ENCODE measurements around the gene PNRC2. TPM values are rescaled to one million over a fixed set of nuclear protein-coding genes. Genes with fewer than 3 reads are reported as not detected.

The PNRC2 gene
- total RNA-seq, 4 donors from 2014 or later: 65.0 to 84.6 (median 80.0) TPM

DNA sequence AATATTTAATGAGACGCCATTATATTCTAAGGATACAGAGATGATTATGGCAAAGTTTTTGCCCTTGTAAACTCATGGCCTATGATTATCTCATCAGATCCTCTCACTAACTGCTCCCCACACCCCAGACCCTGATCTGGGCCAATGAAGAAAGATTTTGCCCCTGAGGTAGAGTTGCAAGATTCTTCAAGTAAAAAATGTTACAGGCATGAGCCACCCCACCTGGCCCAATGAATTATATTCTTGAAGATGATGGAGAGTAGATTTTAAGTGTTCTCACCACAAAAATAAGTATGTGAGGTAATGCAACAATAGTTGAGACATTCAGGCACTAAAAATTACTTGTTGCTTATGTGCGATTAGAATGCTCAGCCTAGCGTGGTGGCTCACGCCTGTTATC, 44.7 kb upstream of the PNRC2 start:
- no peak overlapping the region for H3K4me3 ChIP-seq (ENCODE audit: low read depth, poor library complexity, severe bottlenecking)
- no peak for TF ChIP-seq POLR2A (IDR thresholded peaks at IDR 0.05)
- TF ChIP-seq, protein P1, sequence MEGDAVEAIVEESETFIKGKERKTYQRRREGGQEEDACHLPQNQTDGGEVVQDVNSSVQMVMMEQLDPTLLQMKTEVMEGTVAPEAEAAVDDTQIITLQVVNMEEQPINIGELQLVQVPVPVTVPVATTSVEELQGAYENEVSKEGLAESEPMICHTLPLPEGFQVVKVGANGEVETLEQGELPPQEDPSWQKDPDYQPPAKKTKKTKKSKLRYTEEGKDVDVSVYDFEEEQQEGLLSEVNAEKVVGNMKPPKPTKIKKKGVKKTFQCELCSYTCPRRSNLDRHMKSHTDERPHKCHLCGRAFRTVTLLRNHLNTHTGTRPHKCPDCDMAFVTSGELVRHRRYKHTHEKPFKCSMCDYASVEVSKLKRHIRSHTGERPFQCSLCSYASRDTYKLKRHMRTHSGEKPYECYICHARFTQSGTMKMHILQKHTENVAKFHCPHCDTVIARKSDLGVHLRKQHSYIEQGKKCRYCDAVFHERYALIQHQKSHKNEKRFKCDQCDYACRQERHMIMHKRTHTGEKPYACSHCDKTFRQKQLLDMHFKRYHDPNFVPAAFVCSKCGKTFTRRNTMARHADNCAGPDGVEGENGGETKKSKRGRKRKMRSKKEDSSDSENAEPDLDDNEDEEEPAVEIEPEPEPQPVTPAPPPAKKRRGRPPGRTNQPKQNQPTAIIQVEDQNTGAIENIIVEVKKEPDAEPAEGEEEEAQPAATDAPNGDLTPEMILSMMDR (IDR thresholded peaks at IDR 0.05): no peak
- intact Hi-C loops (cut with DNase I; ENCODE audit: low total_unique reads): no loop called here
- no peak for DNase-seq (ENCODE audit: low spot score in 2 of 2)
- WGBS, 2 donors: 96% methylated on average over 4 of the region's 4 CpGs

DNA sequence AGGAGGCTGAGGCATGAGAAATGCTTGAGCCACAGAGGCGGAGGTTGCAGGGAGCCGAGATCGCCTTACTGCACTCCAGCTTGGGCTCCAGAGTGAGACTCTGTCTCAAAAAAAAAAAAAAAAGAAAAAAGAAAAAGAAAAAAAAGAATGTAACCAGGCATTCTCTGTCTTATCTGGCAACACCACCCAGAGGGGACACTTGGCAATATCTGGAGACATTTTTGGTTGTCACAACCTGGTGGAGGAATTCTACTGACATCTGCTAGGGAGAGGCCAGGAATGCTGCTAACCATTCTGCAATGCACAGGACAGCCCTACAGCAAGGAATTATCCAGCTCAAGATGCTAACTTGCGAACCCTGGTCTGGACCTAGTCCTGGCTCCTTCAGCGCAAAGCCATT, 44.2 kb upstream of the PNRC2 start:
- no peak overlapping the region for H3K4me3 ChIP-seq (ENCODE audit: low read depth, poor library complexity, severe bottlenecking)
- no peak for TF ChIP-seq POLR2A (IDR thresholded peaks at IDR 0.05)
- TF ChIP-seq, protein P1 (IDR thresholded peaks at IDR 0.05): no peak
- DNase-seq (ENCODE audit: low spot score in 2 of 2): no peak
- 97 to 98% methylated on average over 5 of the region's 5 CpGs for WGBS, 2 donors
- intact Hi-C loops (cut with DNase I; ENCODE audit: low total_unique reads): no loop called here

DNA sequence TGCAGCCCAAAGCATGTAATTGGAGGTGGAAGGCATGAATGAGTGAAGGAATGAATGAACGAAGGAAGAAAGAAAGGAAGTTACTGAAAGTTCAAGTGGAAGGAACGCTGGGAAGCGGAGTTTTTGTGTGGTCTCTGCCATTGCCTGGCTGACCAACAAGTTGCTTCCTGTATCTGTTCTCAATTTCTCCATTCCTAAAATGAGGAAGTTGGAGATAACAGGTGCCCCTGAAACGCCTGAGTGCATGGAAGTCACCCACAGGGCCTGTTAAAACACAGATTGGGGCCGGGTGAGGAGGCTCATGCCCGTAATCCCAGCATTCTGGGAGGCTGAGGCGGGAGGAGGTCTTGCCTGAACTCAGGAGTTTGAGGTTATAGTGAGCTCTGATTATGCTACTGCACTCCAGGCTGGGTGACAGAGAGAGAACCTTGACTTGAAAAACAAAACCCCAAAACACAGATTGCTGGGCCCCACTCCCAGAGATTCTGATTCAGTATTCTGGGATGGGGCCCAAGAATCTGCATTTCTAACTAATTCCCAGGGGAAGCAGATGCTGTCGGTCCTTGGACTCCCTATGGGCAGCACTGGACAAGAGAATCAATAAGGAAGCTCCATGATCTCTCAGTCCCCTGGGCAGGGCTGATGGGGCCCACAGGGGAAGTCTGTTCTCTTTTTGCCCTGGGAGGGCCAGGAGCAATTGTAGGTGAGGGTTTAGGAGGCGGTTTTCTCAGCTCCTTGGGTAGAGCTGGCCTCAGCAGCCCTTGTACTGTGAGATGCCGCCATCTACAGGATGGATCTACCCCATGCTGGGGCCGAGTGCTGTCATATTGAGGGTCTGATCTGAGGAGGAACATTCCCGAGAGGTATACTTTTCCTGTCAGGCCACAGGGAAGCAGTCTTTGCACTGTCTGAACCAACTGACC, 43.2 kb upstream of the PNRC2 start:
- TF ChIP-seq, protein P1 (IDR thresholded peaks at IDR 0.05): no peak
- TF ChIP-seq POLR2A (IDR thresholded peaks at IDR 0.05): no peak
- no peak overlapping the region for H3K4me3 ChIP-seq (ENCODE audit: low read depth, poor library complexity, severe bottlenecking)
- 55 to 57% methylated on average over 12 of the region's 12 CpGs for WGBS, 2 donors

DNA sequence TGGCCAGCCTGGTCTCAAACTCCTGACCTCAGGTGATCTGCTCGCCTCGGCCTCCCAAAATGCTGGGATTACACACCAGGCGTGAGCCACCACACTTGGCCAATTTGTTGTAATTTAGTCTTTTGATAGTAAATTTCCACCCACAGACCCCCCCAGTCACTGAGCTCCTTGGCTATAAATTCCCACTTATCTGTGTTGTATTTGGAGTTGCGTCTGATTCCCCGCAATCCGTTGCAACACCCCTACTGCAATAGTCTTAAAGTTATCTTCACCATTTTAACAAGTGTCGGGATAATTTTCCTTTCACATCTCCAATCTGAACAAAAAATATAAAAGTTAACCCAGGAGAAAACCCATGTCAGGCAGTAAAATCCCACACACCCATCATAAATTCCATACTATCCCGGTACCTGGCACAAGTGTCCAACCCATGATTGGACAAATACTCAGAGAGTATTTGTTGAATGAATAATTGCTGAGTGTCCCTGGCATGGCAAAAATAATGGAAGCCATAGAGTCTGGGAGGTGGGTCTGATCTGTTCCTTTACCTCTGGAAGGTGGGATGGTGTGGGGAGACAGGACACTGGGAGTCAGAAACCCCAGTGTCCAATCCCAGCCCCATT, 37.2 kb upstream of the PNRC2 start:
- TF ChIP-seq, protein P1 (IDR thresholded peaks at IDR 0.05): no peak
- no peak for TF ChIP-seq POLR2A (IDR thresholded peaks at IDR 0.05)
- H3K4me3 ChIP-seq (ENCODE audit: low read depth, poor library complexity, severe bottlenecking): no peak overlapping the region
- intact Hi-C loops (cut with DNase I; ENCODE audit: low total_unique reads): no loop called here
- WGBS, 2 donors: 92% methylated on average over 8 of the region's 8 CpGs
- peak in 1 of 2 donors; percentile 18 for DNase-seq (ENCODE audit: low spot score in 2 of 2)

More for the DNA sequence above, 43.2 kb upstream of the PNRC2 start:
- intact Hi-C loops (cut with DNase I; ENCODE audit: low total_unique reads): no loop called here
- DNase-seq (ENCODE audit: low spot score in 2 of 2): peak; percentile 31 to 88

DNA sequence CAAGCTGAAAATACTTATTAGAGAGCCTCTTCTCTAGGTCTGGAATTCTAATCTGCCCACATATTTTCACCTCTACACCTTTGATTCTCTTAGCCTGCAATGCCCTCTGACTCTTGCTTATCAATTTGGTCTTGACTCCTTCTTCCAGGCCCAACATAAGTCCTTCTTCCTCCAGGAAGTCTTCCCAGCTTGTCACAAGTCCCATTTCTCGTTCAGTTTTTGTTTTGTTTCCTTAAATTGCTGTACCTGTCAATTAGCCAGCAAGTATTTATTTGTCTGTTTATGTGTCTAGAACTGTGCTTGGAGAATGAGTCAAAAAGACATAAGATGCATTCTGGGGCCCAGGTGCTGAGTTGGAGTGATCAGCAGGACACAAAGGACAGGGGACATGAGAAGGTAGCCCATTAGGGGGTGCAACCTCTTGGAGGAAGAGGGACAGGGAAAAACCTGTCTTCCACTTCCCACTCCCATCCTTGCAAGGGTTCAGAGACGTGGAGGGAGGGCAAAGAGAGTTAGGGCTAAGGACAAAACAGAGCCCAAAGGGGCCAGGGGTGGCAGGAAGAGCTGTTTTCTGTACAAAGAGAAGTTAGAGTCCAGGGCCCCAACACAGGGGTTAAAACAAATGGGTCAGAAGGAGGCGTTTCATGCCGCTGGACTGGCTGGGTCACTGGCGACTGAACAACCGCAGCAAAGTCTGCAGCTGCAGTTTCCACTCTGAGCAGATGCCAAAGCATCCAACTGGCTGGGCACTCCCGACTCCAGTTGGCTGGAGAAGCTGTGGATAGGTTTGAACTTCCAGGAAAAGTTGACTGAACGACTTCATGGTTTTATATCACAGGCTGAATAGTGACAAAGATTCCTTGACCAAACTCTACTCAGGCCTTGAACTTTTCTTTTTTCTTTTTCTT, 35.8 kb upstream of the PNRC2 start:
- H3K4me3 ChIP-seq (ENCODE audit: low read depth, poor library complexity, severe bottlenecking): no peak overlapping the region
- TF ChIP-seq, protein P1 (IDR thresholded peaks at IDR 0.05): no peak
- TF ChIP-seq POLR2A (IDR thresholded peaks at IDR 0.05): no peak
- DNase-seq (ENCODE audit: low spot score in 2 of 2): peak in 1 of 2 donors; percentile 57
- intact Hi-C loops (cut with DNase I; ENCODE audit: low total_unique reads): no loop called here
- 28 to 42% methylated on average over 8 of the region's 8 CpGs for WGBS, 2 donors

All from lower leg skin (tissue), 4 donors.